ENCODE measurements around the gene DDX10. TPM values are rescaled to one million over a fixed set of nuclear protein-coding genes. Genes with fewer than 3 reads are reported as not detected.

The DDX10 gene
- total RNA-seq, 2 donors from 2014 or later, result 8.0 to 28.2 TPM

- Histone ChIP-seq H3K36me3 (no peaks in the 10 kb centered on the region), H3K27ac (no peak overlapping the region), H3K27me3 (replicated peaks; ENCODE audit: insufficient read depth) (no peaks in the 10 kb centered on the region), H3K9me3 (no peaks in the 10 kb centered on the region), H3K4me3 (no peak overlapping the region), H3K4me1 (ENCODE audit: control insufficient read depth in 1 of 2, low read depth in 2 of 2) (peaks cover 0 to 20% of the 10 kb centered on the region in 2 donors)
- DNase-seq (ENCODE audit: low spot score) (no peak), ATAC-seq (ENCODE audit: insufficient number of reproducible peaks, low FRiP score, low read depth) (no peak)
- TF ChIP-seq, protein P1, sequence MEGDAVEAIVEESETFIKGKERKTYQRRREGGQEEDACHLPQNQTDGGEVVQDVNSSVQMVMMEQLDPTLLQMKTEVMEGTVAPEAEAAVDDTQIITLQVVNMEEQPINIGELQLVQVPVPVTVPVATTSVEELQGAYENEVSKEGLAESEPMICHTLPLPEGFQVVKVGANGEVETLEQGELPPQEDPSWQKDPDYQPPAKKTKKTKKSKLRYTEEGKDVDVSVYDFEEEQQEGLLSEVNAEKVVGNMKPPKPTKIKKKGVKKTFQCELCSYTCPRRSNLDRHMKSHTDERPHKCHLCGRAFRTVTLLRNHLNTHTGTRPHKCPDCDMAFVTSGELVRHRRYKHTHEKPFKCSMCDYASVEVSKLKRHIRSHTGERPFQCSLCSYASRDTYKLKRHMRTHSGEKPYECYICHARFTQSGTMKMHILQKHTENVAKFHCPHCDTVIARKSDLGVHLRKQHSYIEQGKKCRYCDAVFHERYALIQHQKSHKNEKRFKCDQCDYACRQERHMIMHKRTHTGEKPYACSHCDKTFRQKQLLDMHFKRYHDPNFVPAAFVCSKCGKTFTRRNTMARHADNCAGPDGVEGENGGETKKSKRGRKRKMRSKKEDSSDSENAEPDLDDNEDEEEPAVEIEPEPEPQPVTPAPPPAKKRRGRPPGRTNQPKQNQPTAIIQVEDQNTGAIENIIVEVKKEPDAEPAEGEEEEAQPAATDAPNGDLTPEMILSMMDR (IDR thresholded peaks at IDR 0.05), result no peak
Measured at GRCh38 chr11:108970221-108970991, 305.5 kb downstream of the DDX10 start.

GRCh38 chr11:108973402-108974162 lies 308.7 kb downstream of the DDX10 start:
- H3K4me3 ChIP-seq, result no peak overlapping the region
- ATAC-seq (ENCODE audit: insufficient number of reproducible peaks, low FRiP score, low read depth) (no peak), DNase-seq (ENCODE audit: low spot score) (no peak)
- H3K27ac ChIP-seq, result no peak overlapping the region
- no peaks in the 10 kb centered on the region for H3K9me3 ChIP-seq
- no peaks in the 10 kb centered on the region for H3K36me3 ChIP-seq
- TF ChIP-seq, protein P1 (IDR thresholded peaks at IDR 0.05), result no peak
- no peaks in the 10 kb centered on the region for H3K4me1 ChIP-seq (ENCODE audit: control insufficient read depth in 1 of 2, low read depth in 2 of 2)
- no peaks in the 10 kb centered on the region for H3K27me3 ChIP-seq (replicated peaks; ENCODE audit: insufficient read depth)

GRCh38 chr11:108975026-108975425 lies 310.2 kb downstream of the DDX10 start:
- H3K27me3 ChIP-seq (replicated peaks; ENCODE audit: insufficient read depth), result no peaks in the 10 kb centered on the region
- no peaks in the 10 kb centered on the region for H3K4me1 ChIP-seq (ENCODE audit: control insufficient read depth in 1 of 2, low read depth in 2 of 2)
- H3K27ac ChIP-seq, result no peak overlapping the region
- TF ChIP-seq, protein P1 (IDR thresholded peaks at IDR 0.05), result no peak
- ATAC-seq (ENCODE audit: insufficient number of reproducible peaks, low FRiP score, low read depth) (no peak), DNase-seq (ENCODE audit: low spot score) (no peak)
- no peaks in the 10 kb centered on the region for H3K36me3 ChIP-seq
- H3K9me3 ChIP-seq, result no peaks in the 10 kb centered on the region
- H3K4me3 ChIP-seq, result no peak overlapping the region

- DNase-seq (ENCODE audit: low spot score), result no peak
- Histone ChIP-seq H3K36me3 (no peaks in the 10 kb centered on the region), H3K9me3 (no peaks in the 10 kb centered on the region), H3K4me1 (ENCODE audit: control insufficient read depth in 1 of 2, low read depth in 2 of 2) (no peaks in the 10 kb centered on the region), H3K27ac (no peak overlapping the region), H3K27me3 (replicated peaks; ENCODE audit: insufficient read depth) (no peaks in the 10 kb centered on the region), H3K4me3 (no peak overlapping the region)
- ATAC-seq (ENCODE audit: insufficient number of reproducible peaks, low FRiP score, low read depth), result no peak
- TF ChIP-seq, protein P1 (IDR thresholded peaks at IDR 0.05), result no peak
Measured at GRCh38 chr11:108975641-108976071, 310.8 kb downstream of the DDX10 start.

GRCh38 chr11:108983636-108984420 lies 319.0 kb downstream of the DDX10 start:
- ATAC-seq (ENCODE audit: insufficient number of reproducible peaks, low FRiP score, low read depth), result no peak
- Histone ChIP-seq H3K27me3 (replicated peaks; ENCODE audit: insufficient read depth) (no peaks in the 10 kb centered on the region), H3K27ac (no peak overlapping the region), H3K9me3 (no peaks in the 10 kb centered on the region), H3K4me1 (ENCODE audit: control insufficient read depth in 1 of 2, low read depth in 2 of 2) (peaks cover 14 to 20% of the 10 kb centered on the region in 2 donors), H3K36me3 (no peaks in the 10 kb centered on the region), H3K4me3 (no peak overlapping the region)
- TF ChIP-seq, protein P1 (IDR thresholded peaks at IDR 0.05), result no peak
- DNase-seq (ENCODE audit: low spot score), result no peak
